Measurements from ENCODE around the gene DOCK4.

Gene DOCK4

GRCh38 chr7:111852081-111852480 is 354.1 kb downstream of the DOCK4 start:
- no peak for DNase-seq (ENCODE audit: low read depth)

DNA sequence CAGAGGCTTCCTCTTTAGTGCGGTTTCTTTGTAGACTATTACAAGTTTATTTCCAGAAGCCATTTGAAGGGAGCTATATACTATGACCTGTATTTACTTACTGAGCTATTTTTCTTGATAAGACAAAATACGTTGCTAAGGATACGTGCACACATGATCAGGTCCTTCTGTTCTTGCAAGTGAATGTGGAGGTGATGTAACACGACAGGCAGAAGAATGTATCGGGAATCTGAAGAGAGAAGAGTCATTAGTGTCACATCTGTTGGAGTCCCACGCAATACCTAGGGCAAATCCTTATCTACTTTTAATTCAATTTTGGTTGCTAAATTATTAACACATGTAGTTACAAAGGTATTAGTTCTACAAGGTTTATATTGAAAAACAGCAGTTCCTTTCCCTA is 359.3 kb downstream of the DOCK4 start:
- DNase-seq (ENCODE audit: low read depth), result no peak

GRCh38 chr7:111845853-111846252 is 360.3 kb downstream of the DOCK4 start:
- DNase-seq (ENCODE audit: low read depth), result no peak

DNA sequence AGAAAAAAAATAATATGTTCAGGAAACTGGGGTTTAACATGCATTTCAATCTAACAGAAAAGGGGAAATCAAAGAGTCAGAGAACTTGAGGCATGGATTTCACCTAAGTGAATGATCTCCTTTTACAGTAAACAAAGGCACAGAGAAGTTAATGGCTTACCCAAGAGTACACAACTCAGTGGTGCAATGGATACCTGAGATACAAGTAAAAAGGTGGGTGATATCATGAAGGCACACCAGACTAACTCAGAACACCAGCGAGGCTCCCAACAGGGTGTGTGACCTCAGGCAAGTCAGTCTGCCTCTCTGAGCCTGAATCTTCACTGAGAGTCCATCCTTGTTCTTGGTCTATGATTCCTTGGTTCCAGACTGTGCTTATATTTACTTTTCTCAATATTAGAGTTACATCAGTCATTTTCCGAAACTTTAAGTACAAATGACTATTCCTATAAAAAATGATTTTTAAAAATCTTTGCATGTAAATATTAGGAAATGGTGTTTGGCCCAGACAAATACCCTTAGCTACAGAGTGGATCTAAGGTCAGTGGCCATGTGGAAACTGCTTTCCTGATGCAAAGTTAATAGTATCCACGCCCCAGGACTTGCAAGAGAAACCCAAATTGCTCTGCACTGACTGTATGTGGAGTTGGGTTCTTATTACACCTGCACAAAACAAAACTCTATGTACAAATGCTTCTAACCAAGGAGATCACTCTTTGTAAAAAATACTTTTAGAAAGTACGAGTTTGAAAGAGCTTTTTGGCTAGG is 361.1 kb downstream of the DOCK4 start:
- DNase-seq (ENCODE audit: low read depth), result no peak

GRCh38 chr7:111842491-111842890 is 363.7 kb downstream of the DOCK4 start:
- DNase-seq (ENCODE audit: low read depth), result no peak

DNA sequence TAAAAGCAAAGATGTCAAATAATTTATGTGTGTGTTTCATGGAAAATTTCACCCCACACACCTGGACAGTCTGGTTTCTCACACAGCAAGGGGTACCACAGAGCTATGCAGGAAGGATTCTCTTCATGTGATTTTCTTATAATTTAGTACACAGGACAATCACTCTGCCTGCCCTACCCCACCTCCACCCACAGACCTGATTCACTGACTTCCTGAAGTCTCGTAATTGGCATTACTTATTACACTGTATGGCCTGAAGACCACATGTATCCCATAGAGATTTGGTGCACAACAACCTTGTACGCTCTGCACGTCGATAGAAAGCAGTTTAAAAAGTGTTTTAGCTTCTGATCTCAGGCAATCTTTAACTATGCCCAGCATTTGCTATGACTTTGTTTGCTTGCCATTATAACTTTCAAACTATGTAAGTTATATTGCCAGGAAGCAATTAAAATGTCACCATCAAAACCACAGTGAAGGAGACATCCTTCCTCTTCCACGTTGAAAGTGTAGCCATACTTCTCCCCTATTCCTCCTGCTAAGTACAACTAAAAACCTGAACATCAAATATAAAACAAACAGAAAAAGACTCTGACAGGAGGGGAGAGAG is 364.5 kb downstream of the DOCK4 start:
- peak; percentile 48 for DNase-seq (ENCODE audit: low read depth)

- DNase-seq (ENCODE audit: low read depth), result no peak
Observed at GRCh38 chr7:111840528-111840927, 365.7 kb downstream of the DOCK4 start.

DNA sequence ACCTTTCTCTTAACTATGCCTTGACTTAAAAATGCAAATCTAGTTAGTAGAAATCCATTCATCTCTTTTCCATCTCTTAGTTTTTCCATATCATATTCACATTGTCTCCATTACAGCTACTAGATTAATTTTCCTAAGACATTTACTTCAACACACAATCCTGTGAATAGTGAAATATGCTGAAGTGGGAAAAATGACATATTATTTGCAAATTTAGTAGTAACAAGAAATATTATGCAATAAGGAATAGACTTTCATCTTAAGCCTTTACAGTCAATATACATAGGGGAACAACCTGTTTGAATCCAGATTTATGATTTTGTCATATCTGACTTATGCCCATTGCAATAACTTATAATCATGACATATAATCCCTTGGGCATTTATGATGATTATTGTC is 366.9 kb downstream of the DOCK4 start:
- no peak for DNase-seq (ENCODE audit: low read depth)

DNA sequence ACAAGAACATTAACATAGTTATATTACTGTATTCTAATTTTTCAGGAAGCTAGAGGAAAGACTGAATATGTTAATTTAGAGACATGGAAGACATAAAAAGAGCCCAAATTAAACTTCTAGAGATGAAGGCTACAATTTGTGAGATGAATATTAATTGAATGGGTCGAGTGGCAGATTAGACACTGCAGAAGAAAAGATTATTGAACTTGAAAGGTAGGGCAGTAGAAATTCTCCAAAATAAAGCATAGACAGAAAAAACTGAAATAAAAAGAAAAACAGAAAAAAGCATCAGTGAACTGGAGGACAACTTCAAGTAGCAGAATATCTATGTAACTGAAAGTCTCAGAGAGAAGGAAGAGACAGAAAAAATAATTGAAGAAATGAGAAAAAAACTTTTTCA is 369.6 kb downstream of the DOCK4 start:
- DNase-seq (ENCODE audit: low read depth), result no peak

GRCh38 chr7:111835066-111835465 is 371.1 kb downstream of the DOCK4 start:
- DNase-seq (ENCODE audit: low read depth), result peak; percentile 77

- DNase-seq (ENCODE audit: low read depth), result no peak
Observed at GRCh38 chr7:111834367-111834766, 371.8 kb downstream of the DOCK4 start.

- DNase-seq (ENCODE audit: low read depth), result no peak
Observed at GRCh38 chr7:111833466-111833865, 372.7 kb downstream of the DOCK4 start.

- no peak for DNase-seq (ENCODE audit: low read depth)
Observed at GRCh38 chr7:111832174-111832573, 374.0 kb downstream of the DOCK4 start.

- DNase-seq (ENCODE audit: low read depth), result no peak
Observed at GRCh38 chr7:111829221-111829620, 377.0 kb downstream of the DOCK4 start.

- peak; percentile 12 for DNase-seq (ENCODE audit: low read depth)
Observed at GRCh38 chr7:111827863-111828504, 378.2 kb downstream of the DOCK4 start.

DNA sequence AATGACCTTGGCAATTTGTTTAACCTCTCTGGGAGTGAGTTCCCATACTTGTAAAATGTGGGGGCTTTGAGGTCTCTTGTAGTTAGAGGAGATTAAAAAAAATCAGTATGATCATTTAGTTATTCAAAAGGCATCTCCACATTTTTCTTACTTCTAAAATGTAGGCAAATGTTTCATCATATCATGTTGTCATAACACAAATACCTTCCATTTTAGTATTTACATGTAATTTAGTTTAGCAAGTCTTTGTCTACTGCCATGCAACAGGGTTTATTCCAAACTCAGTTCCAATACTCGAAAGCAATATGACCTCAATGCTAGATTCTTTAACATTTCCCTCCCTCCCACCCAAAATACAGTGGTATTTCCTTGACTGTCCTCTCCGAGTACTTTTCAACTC is 381.2 kb downstream of the DOCK4 start:
- no peak for DNase-seq (ENCODE audit: low read depth)

GRCh38 chr7:111823826-111824225 is 382.4 kb downstream of the DOCK4 start:
- DNase-seq (ENCODE audit: low read depth), result no peak

GRCh38 chr7:111821046-111821445 is 385.2 kb downstream of the DOCK4 start:
- no peak for DNase-seq (ENCODE audit: low read depth)

DNA sequence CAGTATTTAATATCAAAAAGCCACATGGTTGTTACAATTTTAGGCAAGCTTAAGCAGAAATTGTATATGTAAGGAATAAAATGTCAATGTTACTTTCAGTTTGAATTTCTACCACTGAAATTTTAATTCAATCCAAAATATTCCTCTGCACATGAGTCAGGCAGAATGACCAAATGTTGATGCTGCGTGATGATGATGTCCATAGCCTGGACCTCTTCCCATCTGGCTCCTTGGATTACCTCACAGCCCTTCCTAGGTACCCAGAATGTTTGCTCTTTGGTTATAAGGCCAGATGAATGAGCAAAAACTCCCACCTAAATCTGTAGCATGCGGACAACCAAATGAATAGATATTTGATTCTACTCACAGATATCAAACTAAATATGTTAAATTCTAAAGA is 385.6 kb downstream of the DOCK4 start:
- DNase-seq (ENCODE audit: low read depth), result no peak

- DNase-seq (ENCODE audit: low read depth), result no peak
Observed at GRCh38 chr7:111820121-111820520, 386.1 kb downstream of the DOCK4 start.

- DNase-seq (ENCODE audit: low read depth), result no peak
Observed at GRCh38 chr7:111815354-111815753, 390.8 kb downstream of the DOCK4 start.

GRCh38 chr7:111813306-111813705 is 392.9 kb downstream of the DOCK4 start:
- no peak for DNase-seq (ENCODE audit: low read depth)

GRCh38 chr7:111806232-111806631 is 400.0 kb downstream of the DOCK4 start:
- DNase-seq (ENCODE audit: low read depth), result no peak
